ENCODE results near the gene PLEKHN1. TPM values are rescaled to one million over a fixed set of nuclear protein-coding genes. Genes with fewer than 3 reads are reported as not detected.

The PLEKHN1 gene
- total RNA-seq, 1 donor from 2014 or later: 1.8 TPM

- DNase-seq (ENCODE audit: low spot score): no peak
Observed at GRCh38 chr1:929712-930632, 36.3 kb upstream of the PLEKHN1 start.

GRCh38 chr1:930633-931138 is 35.6 kb upstream of the PLEKHN1 start:
- no peak for DNase-seq (ENCODE audit: low spot score)

- DNase-seq (ENCODE audit: low spot score): no peak
Observed at GRCh38 chr1:931380-932172, 34.7 kb upstream of the PLEKHN1 start.

GRCh38 chr1:932173-932510 is 34.1 kb upstream of the PLEKHN1 start:
- no peak for DNase-seq (ENCODE audit: low spot score)

- DNase-seq (ENCODE audit: low spot score): peak; percentile 76
Observed at GRCh38 chr1:932776-933602, 33.3 kb upstream of the PLEKHN1 start.

- no peak for DNase-seq (ENCODE audit: low spot score)
Observed at GRCh38 chr1:933603-933940, 32.7 kb upstream of the PLEKHN1 start.

GRCh38 chr1:934991-935750 is 31.1 kb upstream of the PLEKHN1 start:
- DNase-seq (ENCODE audit: low spot score): no peak

GRCh38 chr1:935751-936231 is 30.5 kb upstream of the PLEKHN1 start:
- DNase-seq (ENCODE audit: low spot score): no peak

GRCh38 chr1:936348-937264 is 29.7 kb upstream of the PLEKHN1 start:
- DNase-seq (ENCODE audit: low spot score): no peak

- DNase-seq (ENCODE audit: low spot score): no peak
Observed at GRCh38 chr1:937521-937920, 28.8 kb upstream of the PLEKHN1 start.

- peak; percentile 44 for DNase-seq (ENCODE audit: low spot score)
Observed at GRCh38 chr1:938088-938683, 28.1 kb upstream of the PLEKHN1 start.

- no peak for DNase-seq (ENCODE audit: low spot score)
Observed at GRCh38 chr1:938711-939489, 27.4 kb upstream of the PLEKHN1 start.

- DNase-seq (ENCODE audit: low spot score): no peak
Observed at GRCh38 chr1:939511-940106, 26.7 kb upstream of the PLEKHN1 start.

- peak; percentile 72 for DNase-seq (ENCODE audit: low spot score)
Observed at GRCh38 chr1:940107-941014, 25.9 kb upstream of the PLEKHN1 start.

GRCh38 chr1:941015-941587 is 25.2 kb upstream of the PLEKHN1 start:
- no peak for DNase-seq (ENCODE audit: low spot score)

GRCh38 chr1:941588-942383 is 24.5 kb upstream of the PLEKHN1 start:
- DNase-seq (ENCODE audit: low spot score): peak; percentile 69

Measured in mucosa of gallbladder (tissue), 1 donor.